ENCODE data around the gene SMYD1. TPM values are rescaled to one million over a fixed set of nuclear protein-coding genes. Genes with fewer than 3 reads are reported as not detected.

The SMYD1 gene
- polyA plus RNA-seq, 3 donors: not detected

DNA sequence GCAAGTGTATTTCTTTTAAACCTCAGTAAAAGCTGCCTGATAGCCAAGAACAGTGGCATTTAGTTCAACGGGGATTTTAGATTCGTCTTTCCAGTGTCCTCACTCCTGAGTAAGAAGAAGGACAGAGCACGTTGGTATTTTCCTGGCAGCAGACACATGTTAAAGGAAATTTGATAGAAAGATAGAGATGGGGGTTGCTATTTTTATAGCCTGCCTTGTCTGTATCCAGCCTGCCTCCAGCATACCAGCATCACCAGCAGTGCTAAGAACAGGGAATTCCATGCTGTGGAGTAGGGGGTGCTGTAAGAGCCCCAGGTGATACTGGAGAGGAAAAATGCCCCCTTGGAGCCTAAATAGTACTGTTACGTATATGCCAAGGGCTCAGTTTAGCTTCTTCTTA, 1.1 kb upstream of the SMYD1 start:
- Histone ChIP-seq H3K4me2 (replicated peaks; ENCODE audit: extremely low read depth, low read length, poor library complexity, severe bottlenecking) (no peak overlapping the region), H3K4me1 (ENCODE audit: control insufficient read depth in 1 of 2, insufficient read depth in 2 of 2, low read length in 2 of 2) (no peaks in the 10 kb centered on the region), H4K20me1 (ENCODE audit: insufficient read depth, low read length) (no peaks in the 10 kb centered on the region), H3K9ac (ENCODE audit: insufficient read depth, low read length, poor library complexity, severe bottlenecking) (no peak overlapping the region), H3K27ac (ENCODE audit: low read depth in 1 of 2, low read length in 2 of 2) (no peak overlapping the region), H2AFZ (ENCODE audit: insufficient read depth, low read depth, low read length, poor library complexity, severe bottlenecking) (no peak overlapping the region), H3K27me3 (ENCODE audit: control insufficient read depth in 2 of 2, insufficient read depth in 2 of 2, low read length in 2 of 2) (no peaks in the 10 kb centered on the region), H3K4me3 (replicated peaks in 1 of 3; ENCODE audit: low read depth in 2 of 3, low read length in 3 of 3) (no peak overlapping the region), H3K79me2 (ENCODE audit: insufficient read depth, low read length) (no peaks in the 10 kb centered on the region), H3K36me3 (replicated peaks in 1 of 2; ENCODE audit: control insufficient read depth in 1 of 2, insufficient read depth in 2 of 2, low read length in 2 of 2) (no peaks in the 10 kb centered on the region), H3K9me3 (replicated peaks in 1 of 2; ENCODE audit: control insufficient read depth in 1 of 2, insufficient read depth in 1 of 2, low read length in 2 of 2) (no peaks in the 10 kb centered on the region)
- DNase-seq: no peak
- WGBS (ENCODE audit: insufficient coverage): 100% methylated on average over 2 of the region's 4 CpGs
- peaks cover 0 to 2% (median 0%) of the 10 kb centered on the region in 7 donors for H3K9me3 Mint-ChIP-seq
- H3K36me3 Mint-ChIP-seq: no peaks in the 10 kb centered on the region
- H3K27me3 Mint-ChIP-seq (ENCODE audit: low read depth in 3 of 3): peaks cover 0 to 3% (median 1%) of the 10 kb centered on the region in 3 donors
- intact Hi-C loops (cut with micrococcal nuclease): no loop called here
- H3K27ac Mint-ChIP-seq: no peak overlapping the region
- H3K4me1 Mint-ChIP-seq: peaks cover 5% of the 10 kb centered on the region
- TF ChIP-seq, protein P1, sequence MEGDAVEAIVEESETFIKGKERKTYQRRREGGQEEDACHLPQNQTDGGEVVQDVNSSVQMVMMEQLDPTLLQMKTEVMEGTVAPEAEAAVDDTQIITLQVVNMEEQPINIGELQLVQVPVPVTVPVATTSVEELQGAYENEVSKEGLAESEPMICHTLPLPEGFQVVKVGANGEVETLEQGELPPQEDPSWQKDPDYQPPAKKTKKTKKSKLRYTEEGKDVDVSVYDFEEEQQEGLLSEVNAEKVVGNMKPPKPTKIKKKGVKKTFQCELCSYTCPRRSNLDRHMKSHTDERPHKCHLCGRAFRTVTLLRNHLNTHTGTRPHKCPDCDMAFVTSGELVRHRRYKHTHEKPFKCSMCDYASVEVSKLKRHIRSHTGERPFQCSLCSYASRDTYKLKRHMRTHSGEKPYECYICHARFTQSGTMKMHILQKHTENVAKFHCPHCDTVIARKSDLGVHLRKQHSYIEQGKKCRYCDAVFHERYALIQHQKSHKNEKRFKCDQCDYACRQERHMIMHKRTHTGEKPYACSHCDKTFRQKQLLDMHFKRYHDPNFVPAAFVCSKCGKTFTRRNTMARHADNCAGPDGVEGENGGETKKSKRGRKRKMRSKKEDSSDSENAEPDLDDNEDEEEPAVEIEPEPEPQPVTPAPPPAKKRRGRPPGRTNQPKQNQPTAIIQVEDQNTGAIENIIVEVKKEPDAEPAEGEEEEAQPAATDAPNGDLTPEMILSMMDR (IDR thresholded peaks at IDR 0.05): no peak
- H3K4me3 Mint-ChIP-seq: no peak overlapping the region

DNA sequence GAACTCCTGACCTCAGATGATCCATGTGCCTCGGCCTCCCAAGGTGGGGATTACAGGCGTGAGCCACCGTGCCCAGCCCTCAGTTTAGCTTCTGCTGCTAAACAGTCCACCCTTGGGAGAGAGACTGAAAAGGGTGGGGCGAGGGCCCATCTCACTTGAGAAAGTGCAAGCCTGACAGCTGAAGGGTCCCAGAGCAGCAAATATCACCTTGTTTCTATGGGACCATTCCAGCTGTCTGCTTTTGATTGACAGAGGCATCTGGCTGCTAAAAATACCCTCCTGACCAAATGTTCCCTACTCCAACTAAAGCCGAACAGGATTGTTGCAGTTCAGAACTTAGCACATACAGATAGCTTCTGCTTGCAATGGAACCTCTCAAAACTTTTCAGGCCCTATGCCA, 436 bp upstream of the SMYD1 start:
- Mint-ChIP-seq H3K4me3 (no peak overlapping the region), H3K27me3 (ENCODE audit: low read depth in 3 of 3) (peaks cover 0 to 3% (median 1%) of the 10 kb centered on the region in 3 donors), H3K27ac (no peak overlapping the region), H3K9me3 (peaks cover 0 to 2% (median 0%) of the 10 kb centered on the region in 7 donors), H3K4me1 (peaks cover 5% of the 10 kb centered on the region), H3K36me3 (no peaks in the 10 kb centered on the region)
- Histone ChIP-seq H3K9me3 (replicated peaks in 1 of 2; ENCODE audit: control insufficient read depth in 1 of 2, insufficient read depth in 1 of 2, low read length in 2 of 2) (no peaks in the 10 kb centered on the region), H3K27ac (ENCODE audit: low read depth in 1 of 2, low read length in 2 of 2) (no peak overlapping the region), H3K79me2 (ENCODE audit: insufficient read depth, low read length) (no peaks in the 10 kb centered on the region), H3K4me3 (replicated peaks in 1 of 3; ENCODE audit: low read depth in 2 of 3, low read length in 3 of 3) (no peak overlapping the region), H2AFZ (ENCODE audit: insufficient read depth, low read depth, low read length, poor library complexity, severe bottlenecking) (no peak overlapping the region), H3K27me3 (ENCODE audit: control insufficient read depth in 2 of 2, insufficient read depth in 2 of 2, low read length in 2 of 2) (no peaks in the 10 kb centered on the region), H3K4me1 (ENCODE audit: control insufficient read depth in 1 of 2, insufficient read depth in 2 of 2, low read length in 2 of 2) (no peaks in the 10 kb centered on the region), H3K4me2 (replicated peaks; ENCODE audit: extremely low read depth, low read length, poor library complexity, severe bottlenecking) (no peak overlapping the region), H4K20me1 (ENCODE audit: insufficient read depth, low read length) (no peaks in the 10 kb centered on the region), H3K9ac (ENCODE audit: insufficient read depth, low read length, poor library complexity, severe bottlenecking) (no peak overlapping the region), H3K36me3 (replicated peaks in 1 of 2; ENCODE audit: control insufficient read depth in 1 of 2, insufficient read depth in 2 of 2, low read length in 2 of 2) (no peaks in the 10 kb centered on the region)
- WGBS (ENCODE audit: insufficient coverage): 100% methylated on average over 5 of the region's 5 CpGs
- TF ChIP-seq, protein P1 (IDR thresholded peaks at IDR 0.05): no peak
- intact Hi-C loops (cut with micrococcal nuclease): no loop called here
- no peak for DNase-seq

Measured in CD14-positive monocyte (primary cell).